GM19397 (cell line): ENCODE results near the gene ADPRHL1.
"Not testable (repeated sequence)": the region's sequence is repeated elsewhere in the genome, so short reads cannot be mapped to it uniquely, and the experiment has no call there.

Source experiments
- ATAC-seq: cut with Tn5 transposase; IDR thresholded peaks from one replicate; pipeline ENCODE4 v1.9.1; 2021; ENCODE audit warnings: mild to moderate bottlenecking, moderate library complexity; ENCODE audit not compliant: unreplicated experiment

The ADPRHL1 gene

DNA sequence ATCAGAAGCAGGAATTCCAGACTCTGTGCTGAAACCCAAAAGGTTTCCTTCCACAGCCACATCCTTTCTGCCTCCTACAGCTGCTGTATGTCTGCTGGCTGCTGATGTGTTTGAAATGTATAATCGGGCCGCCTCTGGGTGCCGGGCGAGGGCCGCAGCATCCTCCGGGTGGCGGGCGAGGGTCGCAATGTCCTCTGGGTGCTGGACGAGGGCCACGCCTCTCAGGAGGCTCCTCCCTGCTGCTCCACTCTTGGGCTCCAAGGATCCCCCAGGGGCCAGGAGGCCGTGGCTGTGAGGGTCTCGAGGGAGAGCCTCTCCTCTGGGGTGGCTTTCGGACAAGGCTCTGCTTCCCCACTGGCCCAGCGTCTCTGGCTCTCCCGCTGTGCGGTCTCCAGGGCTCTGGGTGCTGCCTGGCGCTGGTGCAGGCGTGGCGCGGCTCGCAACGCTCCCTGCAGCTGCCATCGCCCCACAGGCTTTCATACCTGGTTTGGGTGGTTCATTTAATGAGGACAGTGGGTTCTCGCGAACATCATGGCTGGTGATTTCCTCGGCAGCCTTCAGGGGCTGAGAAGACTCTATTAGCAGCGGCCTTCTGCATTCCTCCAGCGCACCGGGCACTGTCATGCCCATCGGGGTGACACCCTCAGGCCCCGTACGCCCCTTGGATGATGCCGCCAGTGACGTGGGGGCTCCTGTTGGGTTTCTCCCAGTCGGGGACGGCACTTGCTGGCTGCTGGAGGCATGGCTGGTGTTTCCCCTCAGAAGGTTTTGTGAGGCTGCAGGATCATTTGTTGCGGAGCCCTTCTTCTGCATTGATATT lies 47.6 kb downstream of the ADPRHL1 start:
- no peak for ATAC-seq

DNA sequence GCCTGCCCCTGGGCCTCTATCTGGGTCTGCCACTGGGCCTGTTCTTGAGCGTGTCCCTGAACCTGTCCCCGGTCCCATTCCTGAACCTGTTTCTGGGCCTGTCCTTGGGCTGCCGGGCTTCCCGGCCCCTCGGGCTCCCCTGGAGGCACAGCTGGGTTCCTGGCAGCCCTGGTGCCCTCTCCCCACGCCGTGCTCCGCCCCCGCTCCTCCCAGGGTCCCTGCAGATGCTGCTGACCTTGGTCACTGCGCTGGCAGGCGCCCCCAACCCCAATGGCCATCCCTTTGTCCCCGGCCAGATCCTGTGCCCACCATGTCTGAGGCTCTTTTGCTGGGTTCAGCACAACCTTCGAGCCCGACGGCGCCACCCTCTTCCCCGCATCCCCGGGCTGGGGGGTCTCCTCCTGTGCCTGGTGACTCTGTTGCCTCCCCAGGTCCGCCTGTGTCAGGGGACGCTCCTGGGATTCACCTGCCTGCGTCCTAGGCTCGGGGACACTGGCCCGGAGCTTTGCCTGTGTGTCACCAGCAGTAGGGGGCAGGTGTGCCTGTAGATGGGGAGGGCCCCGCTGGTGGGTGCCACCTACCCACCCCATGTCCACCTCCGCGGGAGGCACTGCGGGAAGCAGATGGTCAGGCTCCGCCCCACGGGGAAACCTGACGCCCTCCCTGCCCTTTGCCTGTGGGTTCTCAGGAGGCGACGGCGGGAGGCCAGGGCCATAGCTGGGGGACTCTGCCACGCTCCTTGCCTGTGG lies 48.4 kb downstream of the ADPRHL1 start:
- no peak for ATAC-seq

DNA sequence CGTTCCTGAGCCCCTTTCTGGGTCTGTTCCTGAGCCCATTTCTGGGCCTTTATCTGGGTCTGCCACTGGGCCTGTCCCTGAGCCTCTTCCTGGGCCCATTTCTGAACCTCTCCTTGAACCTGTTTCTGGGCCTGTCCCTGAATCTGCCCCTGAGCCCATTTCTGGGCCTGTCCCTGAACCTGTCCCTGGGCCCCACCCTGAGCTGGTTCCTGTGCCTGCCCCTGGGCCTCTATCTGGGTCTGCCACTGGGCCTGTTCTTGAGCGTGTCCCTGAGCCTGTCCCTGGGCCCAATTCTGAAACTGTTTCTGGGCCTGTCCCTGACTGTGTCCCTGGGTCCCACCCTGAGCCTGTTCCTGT lies 48.9 kb downstream of the ADPRHL1 start:
- ATAC-seq, result no peak

DNA sequence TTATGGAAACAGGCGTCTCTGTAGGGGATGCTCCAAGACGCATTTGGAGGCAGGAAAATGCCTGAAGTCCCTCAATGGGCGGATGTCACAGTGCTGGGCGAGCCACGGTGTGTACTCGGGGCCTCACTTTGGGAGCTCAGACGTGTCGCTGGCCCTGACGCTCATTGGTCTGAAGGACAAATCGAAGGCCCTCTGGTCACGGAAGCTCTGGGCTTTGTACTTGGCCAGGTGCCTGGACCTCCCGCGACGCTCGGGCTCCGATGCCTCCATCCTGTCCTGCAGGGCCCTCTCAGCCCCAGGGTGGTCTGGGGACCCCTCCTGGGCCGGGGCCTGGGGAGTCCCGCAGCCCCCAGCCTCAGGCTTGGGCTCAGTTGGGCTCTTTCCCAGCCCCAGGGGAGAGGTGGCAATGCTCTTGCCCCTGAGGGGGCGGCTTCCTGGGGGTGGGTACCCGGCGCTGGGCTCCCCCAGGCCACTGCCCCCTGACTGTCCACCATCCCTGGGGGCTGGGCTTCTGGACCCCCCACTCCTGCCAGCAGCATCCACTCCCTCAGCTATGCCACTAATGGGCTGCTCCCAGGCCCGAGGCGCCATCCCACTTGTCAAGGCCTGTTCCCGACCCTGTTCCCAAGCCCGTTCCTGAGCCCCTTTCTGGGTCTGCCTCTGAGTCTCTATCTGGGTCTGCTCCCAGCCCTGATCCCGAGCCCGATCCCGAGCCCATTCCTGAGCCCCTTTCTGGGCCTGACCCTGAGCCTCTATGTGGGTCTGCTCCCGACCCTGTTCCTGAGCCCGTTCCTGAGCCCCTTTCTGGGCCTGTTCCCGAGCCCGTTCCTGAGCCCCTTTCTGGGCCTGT lies 49.8 kb downstream of the ADPRHL1 start:
- no peak for ATAC-seq

DNA sequence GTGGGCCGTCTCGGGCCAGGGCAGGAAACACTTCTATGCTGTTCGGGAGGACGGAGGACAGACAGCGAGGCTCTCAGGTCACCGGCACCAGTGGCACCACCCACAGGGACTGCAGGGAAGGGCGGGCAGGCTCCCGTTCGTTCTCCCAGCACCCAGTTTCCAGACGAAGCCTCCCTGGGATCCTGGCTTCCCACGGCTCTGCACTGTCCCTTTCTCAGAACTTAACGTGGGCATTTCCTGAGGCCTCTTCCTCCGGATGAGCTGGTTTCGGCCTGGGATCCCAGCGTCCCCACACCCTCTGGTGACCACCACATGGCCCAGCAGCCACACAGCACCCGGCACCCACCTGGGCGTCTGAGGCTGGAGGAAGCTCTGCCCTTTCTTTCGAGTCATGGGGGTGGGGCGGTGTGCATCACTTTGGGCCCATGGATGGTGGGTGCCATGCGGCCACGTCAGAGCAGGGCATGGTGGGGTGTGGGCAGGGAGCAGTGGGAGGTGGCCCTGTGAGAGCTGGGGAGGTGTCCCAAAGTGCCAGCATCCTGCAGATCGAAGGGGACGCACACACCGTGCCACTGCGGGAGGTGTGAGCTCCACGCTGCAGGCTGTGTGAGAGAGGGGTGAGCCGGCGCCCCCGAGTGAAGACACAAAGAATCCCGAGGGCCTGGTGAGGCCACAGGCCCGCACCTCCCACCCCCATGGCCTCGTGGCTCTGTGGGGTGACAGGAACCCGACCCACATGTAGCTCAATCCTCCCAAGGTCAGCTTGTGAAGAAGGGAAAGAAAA lies 50.6 kb downstream of the ADPRHL1 start:
- no peak for ATAC-seq

DNA sequence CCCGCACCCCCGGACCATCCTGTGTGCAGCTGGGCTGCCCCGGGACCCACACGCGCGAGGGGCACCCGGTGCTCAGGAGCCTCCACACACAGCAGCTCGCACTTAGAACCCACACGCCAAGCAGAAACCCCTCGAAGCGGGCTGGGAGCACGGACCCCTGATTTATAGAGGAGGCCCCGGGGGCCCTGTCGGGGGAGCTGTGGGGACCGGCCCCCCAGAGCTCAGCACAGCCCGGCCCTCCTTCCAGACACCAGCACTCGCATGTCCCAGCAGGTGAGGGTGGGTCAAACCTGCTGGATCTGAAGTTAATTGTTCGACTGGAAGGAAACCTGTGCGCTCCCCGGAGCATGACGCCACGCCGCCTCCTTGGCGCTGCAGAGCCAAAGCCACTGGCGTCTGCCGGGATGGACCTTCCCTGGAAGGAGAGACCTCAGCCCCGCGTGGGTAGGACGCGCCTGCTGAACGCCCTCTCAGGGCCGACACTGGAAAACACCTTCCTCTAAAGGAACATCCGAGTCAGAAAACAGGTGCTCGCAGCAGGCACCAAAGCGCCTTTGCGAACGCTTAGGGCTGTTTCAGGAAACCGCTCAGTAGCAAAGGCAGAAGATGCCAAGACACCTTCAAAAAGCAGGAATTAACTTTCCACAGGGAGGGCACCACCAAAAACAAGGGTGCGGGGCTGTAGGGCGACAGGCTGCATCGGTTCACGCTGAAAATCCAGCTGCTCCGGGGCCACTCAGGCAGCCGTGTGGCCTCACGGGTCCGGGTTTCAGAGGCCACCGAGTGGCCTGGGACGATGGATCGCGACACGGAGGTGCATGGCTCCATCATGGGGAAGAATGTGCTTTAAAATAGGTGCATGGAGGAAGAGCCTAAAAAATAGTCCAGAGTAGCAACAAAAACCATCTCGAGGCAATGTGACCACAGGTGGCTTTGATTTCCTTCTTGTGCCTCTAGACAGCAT lies 51.6 kb downstream of the ADPRHL1 start:
- no peak for ATAC-seq

DNA sequence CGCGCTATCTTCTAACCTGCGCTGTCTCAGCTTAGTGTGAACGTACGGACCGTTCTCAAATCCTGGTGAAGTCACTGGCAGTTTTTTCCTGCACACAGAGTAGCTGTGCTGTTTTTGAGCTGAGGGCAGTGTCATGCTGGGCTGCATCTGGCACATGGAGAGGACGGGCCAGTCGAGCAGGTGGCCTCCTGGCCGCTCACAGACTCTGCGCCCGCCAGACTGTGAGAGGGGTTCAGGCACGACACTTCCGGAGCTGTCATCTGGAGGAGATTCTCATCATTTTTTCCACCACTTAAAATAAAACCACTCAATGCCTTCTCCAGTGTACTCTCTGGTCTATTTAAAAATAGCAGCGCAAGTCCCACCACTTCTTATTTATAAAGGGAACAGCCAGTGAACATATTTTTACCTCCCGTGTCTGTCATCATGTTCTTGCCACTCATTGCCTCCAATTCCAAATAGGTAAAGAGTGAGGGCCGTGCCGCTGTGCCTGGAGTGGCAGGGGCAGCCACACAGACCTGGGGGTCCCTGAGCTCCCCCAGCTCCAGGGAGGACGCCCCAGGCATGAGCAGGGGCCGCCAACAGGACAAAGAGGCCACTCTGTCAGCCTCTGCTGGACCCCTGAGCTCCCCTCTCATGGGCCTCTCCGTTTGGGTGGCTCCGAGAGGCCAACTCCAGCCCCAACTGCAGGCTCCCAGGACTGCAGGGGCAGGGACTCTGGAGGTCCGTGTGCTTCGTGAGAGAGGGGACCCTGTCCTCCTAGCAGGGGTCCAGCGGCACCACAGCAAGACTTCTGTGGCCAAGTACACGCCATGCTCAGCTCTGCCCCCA lies 52.5 kb downstream of the ADPRHL1 start:
- no peak for ATAC-seq

DNA sequence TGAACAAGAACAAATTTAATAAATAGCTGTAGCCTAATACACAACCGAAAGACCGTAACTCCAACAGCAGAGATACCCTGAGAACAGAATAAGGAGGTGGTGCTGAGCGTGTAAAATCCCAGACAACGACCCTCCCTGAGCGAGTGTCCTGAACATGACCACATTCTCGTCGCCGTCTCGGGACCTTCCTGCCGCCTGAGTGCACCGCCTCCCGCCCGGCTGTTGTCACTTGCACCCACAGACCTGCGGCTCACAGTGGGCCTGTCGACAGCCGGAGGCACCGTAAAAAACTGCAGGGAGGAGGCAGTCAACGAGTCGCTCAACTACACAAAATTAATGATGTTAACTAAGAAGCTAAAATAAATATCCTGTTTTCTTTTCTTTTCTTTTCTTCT lies 53.5 kb downstream of the ADPRHL1 start:
- no peak for ATAC-seq

DNA sequence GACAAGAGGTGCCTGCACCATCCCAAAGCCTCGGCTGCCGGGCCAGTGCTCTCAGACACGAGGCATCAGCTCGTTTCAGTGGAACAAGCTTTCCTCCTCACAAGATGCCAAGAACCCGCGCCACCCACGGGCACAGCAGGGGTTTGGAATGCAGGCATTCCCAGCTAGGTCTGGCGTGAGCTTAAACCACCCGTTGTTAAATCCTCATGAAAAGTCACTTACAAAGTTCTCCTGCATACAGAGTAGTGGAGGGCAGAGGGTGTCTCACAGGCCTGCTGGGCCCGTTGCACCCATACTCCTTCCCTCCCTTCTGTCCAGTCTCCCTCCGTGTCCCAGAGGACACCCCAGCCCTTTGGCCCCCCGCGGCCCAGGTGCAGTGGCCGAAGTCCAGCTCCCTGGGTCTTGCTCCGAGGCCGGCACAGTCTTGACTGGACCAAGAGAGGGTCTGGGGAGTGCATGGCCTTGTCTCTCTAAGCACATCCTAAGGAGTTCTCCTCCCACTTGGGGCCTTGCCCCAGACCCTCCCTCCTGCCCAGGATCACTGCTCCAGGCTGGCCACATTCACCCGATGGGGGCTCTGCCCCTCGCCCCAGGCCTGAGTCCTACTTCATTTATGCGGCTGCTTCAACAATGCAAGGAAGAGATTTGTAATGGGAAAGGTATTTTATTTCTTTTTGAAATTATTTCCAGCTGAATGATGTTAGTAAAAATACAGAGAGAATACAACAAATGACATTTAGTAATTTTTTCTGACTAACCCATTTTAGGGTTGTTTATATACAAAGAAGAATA lies 54.1 kb downstream of the ADPRHL1 start:
- ATAC-seq, result no peak

DNA sequence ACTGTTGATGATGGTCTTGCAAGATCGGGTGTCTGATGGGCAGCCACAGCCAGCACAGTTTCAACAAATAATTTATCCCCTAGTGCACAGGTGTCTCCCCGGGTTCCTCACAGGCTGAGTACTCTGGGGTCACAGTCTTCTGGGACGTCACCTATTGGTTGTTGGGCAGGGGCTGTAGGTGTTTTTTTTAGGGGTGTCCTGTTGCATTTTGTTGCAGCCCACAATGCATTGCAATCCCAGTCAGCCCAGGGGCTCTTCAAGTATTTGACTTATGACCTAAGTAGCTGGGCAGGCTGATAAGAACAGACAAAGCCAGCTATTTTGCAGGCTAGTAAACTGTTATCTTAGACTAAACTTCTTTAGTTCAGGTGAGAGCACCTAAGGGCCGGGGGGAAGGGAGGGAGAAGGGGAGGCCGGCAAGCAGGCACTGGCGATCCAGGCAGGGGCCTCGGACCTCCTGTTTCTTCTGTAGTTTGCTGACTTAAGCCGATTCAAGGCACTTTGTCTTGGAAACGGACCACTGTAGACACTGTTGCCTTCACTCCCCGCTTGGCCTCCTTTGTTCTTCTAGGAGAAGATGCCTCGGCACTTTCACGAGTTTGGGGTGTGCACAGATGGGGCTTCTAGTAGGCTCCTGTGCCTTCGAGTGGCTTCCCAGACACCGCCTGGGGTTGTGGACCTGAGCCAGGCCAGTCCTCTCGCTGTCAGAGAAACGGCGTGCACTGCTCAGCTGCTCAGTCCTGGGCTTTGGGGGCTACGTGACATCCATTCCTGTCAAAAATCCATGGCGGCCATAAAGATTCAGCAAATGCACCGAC lies 55.5 kb downstream of the ADPRHL1 start:
- ATAC-seq, result no peak

DNA sequence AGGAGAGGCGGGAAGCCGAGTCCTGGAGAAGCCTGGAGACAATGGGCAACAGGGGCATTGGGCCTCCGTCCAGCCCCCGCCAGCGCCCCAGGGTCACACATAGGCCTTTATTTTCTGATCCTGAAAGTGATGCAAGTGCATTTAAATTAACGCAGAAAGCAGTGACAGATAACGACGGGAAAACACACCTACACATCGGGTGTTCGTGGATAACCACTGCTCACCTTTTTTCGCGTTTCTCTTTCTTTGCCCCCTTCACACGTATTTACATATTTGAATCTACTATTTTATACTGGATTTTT lies 59.0 kb downstream of the ADPRHL1 start:
- ATAC-seq, result peak; percentile 18

DNA sequence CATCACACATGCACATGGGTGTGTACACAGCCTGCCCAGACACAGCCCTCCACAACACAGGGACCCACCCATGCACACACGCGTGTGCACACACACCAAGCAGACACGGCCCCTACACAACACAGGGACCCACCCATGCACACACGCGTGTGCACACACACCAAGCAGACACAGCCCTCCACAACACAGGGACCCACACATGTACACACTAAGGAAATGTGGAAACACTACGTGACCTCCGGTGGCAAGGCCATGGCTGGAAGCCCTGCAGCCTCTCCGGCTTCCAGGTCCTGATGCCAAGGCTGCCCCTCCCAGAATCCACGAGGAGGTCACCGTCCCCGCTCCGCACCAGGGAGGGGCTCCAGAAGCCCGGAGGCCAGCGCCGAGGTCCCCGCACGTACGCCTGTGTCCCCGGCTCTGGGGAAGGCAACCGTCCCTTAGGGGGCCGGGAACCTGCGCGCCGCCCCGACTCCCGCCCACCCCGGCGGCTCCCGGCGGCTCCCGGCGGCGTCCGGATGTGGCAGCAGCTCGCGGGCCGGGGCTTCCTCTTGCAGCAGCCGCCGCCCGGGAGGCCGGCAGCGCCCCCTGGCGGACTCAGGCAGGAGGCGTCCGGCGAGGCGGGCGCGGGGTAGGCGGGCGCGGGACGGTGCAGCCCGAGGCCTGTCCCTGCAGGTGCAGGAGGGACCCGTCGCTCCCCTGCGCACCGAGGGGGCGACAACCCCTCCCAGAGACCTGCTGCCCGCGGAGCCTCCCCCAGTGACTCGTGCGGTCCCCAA lies 59.5 kb downstream of the ADPRHL1 start:
- peak; percentile 93 for ATAC-seq

DNA sequence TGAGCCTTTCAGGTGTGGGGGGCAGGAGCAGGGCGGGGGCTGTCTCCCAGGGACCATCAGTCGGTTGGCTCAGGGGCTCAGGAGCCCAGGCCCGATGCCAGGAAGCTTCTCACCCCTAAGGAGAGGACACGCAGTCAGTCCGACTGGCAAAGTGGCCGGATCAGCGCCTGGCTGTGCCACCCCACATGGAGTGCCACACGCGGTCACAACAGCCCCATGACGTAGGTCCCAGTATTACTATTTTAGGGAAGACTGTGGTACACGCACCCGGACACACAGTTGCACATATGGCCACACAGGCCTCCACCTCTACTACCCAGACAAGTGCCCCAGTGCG lies 60.1 kb downstream of the ADPRHL1 start:
- ATAC-seq, result no peak

DNA sequence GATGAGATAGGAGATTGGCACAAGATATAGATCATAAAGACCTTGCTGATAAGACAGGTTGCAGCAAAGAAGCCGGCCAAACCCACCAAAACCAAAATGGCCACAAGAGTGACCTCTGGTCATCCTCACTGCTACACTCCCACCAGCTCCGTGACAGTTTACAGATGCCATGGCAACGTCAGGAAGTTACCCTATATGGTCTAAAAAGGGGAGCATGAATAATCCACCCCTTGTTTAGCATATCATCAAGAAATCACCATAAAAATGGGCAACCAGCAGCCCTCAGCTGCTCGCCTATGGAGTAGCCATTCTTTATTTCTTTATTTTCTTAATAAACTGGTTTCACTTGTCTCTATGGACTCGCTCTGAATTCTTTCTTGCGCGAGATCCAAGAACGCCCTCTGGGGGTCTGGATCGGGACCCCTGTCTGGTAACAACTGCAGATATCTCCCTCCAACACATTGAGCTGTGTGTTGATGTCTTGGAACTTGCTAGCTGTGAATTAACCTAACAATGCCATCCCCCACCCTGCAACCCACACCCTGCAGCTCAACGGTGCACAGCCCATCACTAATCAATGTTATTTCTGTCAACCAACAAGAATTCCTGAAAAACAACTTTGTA lies 62.3 kb downstream of the ADPRHL1 start:
- no peak for ATAC-seq

DNA sequence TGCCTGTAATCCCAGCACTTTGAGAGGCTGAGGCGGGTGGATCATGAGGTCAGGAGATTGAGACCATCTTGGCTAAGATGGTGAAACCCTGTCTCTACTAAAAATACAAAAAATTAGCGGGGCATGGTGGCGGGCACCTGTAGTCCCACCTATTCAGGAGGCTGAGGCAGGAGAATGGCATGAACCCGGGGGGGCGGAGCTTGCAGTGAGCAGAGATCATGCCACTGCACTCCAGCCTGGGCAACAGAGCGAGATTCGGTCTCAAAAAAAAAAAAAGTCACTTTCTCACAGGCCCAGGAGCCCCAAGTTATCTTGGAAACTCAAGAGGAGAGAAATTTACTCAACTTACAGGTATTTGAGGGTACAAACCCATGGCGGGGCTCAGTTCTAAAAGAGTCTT lies 63.7 kb downstream of the ADPRHL1 start:
- ATAC-seq, result not testable (repeated sequence)

DNA sequence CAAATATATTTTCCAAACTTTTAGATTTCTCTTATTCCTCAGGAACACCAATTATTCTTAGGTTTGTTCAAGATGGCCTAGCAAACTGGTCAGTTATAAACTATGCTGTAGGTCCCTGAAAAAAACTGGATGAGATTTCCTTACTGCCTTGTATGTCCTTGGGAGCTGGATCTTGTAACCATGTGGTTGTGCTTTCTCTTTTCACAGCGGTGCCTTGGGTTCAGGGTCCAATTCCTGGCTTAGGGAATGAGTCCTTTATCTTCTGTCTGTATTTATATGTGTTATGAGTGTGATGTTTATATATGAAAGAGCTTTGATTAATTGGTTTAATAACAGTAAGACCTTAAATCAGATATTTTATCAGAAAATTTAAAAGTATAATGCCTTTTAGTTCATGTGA lies 65.9 kb downstream of the ADPRHL1 start:
- no peak for ATAC-seq
